Adrenal gland (tissue), 5 donors: Measurements from ENCODE around the gene ABLIM2.

ENCODE experiments used
- POLR2A ChIP-seq, 2 donors: fragments of 450-650 bp; IDR thresholded peaks; one replicate each; pipeline ENCODE4 v1.6.1; 2017; ENCODE audit warnings: antibody characterized with exemption in 2 of 2, mild to moderate bottlenecking in 2 of 2, moderate library complexity in 1 of 2
- TF ChIP-seq, protein P1 (sequence below), 6 experiments: fragments of 450-650 bp in 4 of 6; fragments of 200-600 bp in 2 of 6; sonication (generic) in 1 of 6; IDR thresholded peaks; 1 replicate in 5 of 6; 2 replicates in 1 of 6; pipeline versions ENCODE4 v1.5.1 to v1.8.0; 2016 to 2021; ENCODE audit warnings: antibody characterized with exemption in 6 of 6, mild to moderate bottlenecking in 2 of 6, moderate library complexity in 1 of 6
- donor health status: DM: no; HTN: no; CAD: no.

DNA sequence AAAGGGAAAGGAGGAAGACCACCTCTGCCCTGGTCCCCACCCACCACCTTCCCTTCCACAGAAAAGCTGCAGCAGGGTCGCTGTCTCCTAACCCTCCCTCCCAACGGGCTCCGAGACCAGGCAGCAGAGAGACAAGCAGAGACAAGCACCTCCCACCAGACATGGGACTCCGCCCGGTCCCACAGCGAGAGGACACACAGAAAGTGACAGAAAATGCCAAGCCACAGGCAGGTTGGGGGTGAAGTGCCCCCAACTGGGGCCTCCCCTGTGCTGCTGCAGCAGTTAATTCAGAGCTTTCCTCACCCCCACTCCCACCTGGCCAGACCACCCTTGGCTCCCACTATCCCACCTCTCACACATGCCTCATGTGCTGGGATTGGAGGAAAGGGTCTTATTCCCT, 154.5 kb downstream of the ABLIM2 start:
- TF ChIP-seq, protein P1, sequence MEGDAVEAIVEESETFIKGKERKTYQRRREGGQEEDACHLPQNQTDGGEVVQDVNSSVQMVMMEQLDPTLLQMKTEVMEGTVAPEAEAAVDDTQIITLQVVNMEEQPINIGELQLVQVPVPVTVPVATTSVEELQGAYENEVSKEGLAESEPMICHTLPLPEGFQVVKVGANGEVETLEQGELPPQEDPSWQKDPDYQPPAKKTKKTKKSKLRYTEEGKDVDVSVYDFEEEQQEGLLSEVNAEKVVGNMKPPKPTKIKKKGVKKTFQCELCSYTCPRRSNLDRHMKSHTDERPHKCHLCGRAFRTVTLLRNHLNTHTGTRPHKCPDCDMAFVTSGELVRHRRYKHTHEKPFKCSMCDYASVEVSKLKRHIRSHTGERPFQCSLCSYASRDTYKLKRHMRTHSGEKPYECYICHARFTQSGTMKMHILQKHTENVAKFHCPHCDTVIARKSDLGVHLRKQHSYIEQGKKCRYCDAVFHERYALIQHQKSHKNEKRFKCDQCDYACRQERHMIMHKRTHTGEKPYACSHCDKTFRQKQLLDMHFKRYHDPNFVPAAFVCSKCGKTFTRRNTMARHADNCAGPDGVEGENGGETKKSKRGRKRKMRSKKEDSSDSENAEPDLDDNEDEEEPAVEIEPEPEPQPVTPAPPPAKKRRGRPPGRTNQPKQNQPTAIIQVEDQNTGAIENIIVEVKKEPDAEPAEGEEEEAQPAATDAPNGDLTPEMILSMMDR (IDR thresholded peaks at IDR 0.05) = no peak
- TF ChIP-seq POLR2A (IDR thresholded peaks at IDR 0.05) = no peak
